Ascending aorta (tissue), 2 donors: Measurements from ENCODE around the gene ARID3C. TPM values are rescaled to one million over a fixed set of nuclear protein-coding genes. Genes with fewer than 3 reads are reported as not detected.
A peak's percentile ranks its signal among the peaks of the same experiment; 100 is the strongest.

ENCODE experiments used
- DNase-seq, 2 donors: peaks; one replicate each; pipeline ENCODE4 v3.0.0-alpha.2; 2019; ENCODE audit warnings: low spot score in 2 of 2
- H3K27ac ChIP-seq, 2 donors: fragments of 200-600 bp; sonication (generic); one replicate each; pipeline ENCODE4 v1.5.1; 2016 to 2017; ENCODE audit warnings: mild to moderate bottlenecking in 1 of 2
- H3K27me3 ChIP-seq: fragments of 200-600 bp; sonication (generic); one replicate; pipeline ENCODE4 v1.5.1; 2017
- H3K36me3 ChIP-seq, 2 donors: fragments of 200-600 bp; sonication (generic); one replicate each; pipeline ENCODE4 v1.5.1; 2016
- H3K4me1 ChIP-seq, 2 donors: fragments of 200-600 bp; sonication (generic); one replicate each; pipeline ENCODE4 v1.5.1; 2016 to 2017; ENCODE audit warnings: mild to moderate bottlenecking in 1 of 2
- H3K4me3 ChIP-seq, 2 donors: fragments of 200-600 bp; sonication (generic); one replicate each; pipeline ENCODE4 v1.5.1; 2016 to 2017; ENCODE audit warnings: mild to moderate bottlenecking in 1 of 2
- H3K9me3 ChIP-seq, 2 donors: fragments of 200-600 bp; sonication (generic); one replicate each; pipeline ENCODE4 v1.5.1; 2016
- CTCF ChIP-seq, 3 experiments: fragments of 200-600 bp in 2 of 3; fragments of 450-650 bp in 1 of 3; sonication (generic) in 2 of 3; IDR thresholded peaks; one replicate each; pipeline ENCODE4 v1.5.1; 2016 to 2019; ENCODE audit warnings: antibody characterized with exemption in 3 of 3, mild to moderate bottlenecking in 1 of 3, moderate library complexity in 1 of 3
- intact Hi-C: fragments of 100-400 bp; cut with DNase I; formaldehyde crosslinking; loops from one replicate; pipeline ENCODE4 v1.15.1; 2023
- total RNA-seq: library from RNA; depleted of rRNA; stranded (reverse); fragments of >200 nt; gene quantifications from one replicate; pipeline ENCODE4 v1.1.0, GENCODE V29; 2016

The ARID3C gene
- total RNA-seq, 1 donor from 2014 or later, result not detected

DNA sequence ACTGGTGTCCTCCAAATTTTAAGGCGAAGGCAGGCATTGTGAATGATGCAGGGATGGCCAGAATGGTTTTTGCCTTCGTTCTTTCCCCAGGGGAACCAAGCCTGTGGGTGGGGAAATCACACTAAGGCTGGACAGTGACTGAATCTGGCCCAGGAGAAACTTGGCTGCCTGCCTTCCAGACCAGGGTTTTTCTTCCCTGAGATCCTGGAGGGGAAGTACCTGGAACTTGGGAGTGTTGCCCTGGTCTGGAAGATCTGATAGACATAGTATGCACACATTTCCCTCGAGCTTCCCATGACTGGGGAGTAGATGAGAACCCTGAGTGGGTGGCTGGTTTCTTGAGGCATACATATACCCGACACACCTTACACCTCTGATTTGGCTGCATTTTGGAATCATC, 22.5 kb upstream of the ARID3C start:
- H3K27ac ChIP-seq, result peak overlapping the region; percentile 89 to 96
- intact Hi-C loops, result loop anchor here (5.0 to 10.0 kb wide), 2 partner anchors 341 to 423 kb away; partner anchors contain the start of genes FANCG and VCP
- no peak for TF ChIP-seq CTCF (IDR thresholded peaks at IDR 0.05)
- peaks cover 35 to 65% of the 10 kb centered on the region in 2 donors for H3K4me1 ChIP-seq
- DNase-seq, result no peak
- H3K4me3 ChIP-seq, result peak overlapping the region; percentile 42 to 65
- H3K9me3 ChIP-seq, result no peaks in the 10 kb centered on the region
- H3K27me3 ChIP-seq, result no peaks in the 10 kb centered on the region
- peaks cover 17 to 21% of the 10 kb centered on the region in 2 donors for H3K36me3 ChIP-seq

DNA sequence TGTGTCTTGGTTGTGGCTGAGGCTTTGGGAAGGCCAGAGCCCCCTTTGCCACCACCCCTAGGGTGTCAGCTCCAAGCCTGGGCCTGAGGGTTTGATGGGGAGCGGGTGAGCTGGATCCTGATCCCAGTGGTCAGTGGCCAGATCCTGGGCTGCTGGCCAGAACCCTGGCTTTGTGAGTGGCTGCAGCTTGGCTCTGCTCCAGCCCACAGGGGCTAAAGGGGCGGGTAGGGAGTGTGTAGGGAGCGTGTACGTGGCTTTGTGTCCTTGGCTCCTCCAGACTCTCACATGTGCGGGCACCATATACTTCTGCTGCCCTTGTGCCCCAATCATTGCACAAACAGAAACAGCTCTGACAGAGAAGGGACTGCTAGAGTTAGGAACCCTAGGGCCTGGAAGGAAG, 21.9 kb upstream of the ARID3C start:
- Histone ChIP-seq H3K27ac (peak overlapping the region; percentile 89 to 96), H3K36me3 (peaks cover 17 to 21% of the 10 kb centered on the region in 2 donors), H3K4me1 (peaks cover 39 to 69% of the 10 kb centered on the region in 2 donors), H3K27me3 (no peaks in the 10 kb centered on the region), H3K9me3 (no peaks in the 10 kb centered on the region), H3K4me3 (no peak overlapping the region)
- intact Hi-C loops, result loop anchor here (5.0 to 10.0 kb wide), 2 partner anchors 341 to 424 kb away; partner anchors contain the start of genes FANCG and VCP
- TF ChIP-seq CTCF (IDR thresholded peaks at IDR 0.05), result no peak
- no peak for DNase-seq

DNA sequence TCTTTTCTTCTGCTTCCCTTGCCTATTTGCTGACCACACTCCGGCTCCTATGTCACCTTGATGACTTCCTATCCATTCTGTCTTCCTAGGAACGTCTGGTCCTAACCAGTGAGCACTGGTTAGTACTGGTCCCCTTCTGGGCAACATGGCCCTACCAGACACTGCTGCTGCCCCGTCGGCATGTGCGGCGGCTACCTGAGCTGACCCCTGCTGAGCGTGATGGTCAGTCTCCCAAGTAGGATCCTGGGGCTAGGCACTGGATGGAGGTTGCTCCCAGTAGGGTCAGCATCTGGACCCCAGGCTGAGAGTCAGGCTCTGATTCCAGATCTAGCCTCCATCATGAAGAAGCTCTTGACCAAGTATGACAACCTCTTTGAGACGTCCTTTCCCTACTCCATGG, 19.8 kb upstream of the ARID3C start:
- TF ChIP-seq CTCF (IDR thresholded peaks at IDR 0.05), result no peak
- DNase-seq, result no peak
- Histone ChIP-seq H3K4me1 (peaks cover 30 to 47% of the 10 kb centered on the region in 2 donors), H3K27ac (peak overlapping the region in 1 of 2 donors; percentile 83), H3K9me3 (no peaks in the 10 kb centered on the region), H3K4me3 (no peak overlapping the region), H3K36me3 (peaks cover 17 to 21% of the 10 kb centered on the region in 2 donors), H3K27me3 (no peaks in the 10 kb centered on the region)
- intact Hi-C loops, result loop anchor here (5.0 kb wide), 1 partner anchor 514 kb away; the partner anchor contains the start of gene UNC13B

DNA sequence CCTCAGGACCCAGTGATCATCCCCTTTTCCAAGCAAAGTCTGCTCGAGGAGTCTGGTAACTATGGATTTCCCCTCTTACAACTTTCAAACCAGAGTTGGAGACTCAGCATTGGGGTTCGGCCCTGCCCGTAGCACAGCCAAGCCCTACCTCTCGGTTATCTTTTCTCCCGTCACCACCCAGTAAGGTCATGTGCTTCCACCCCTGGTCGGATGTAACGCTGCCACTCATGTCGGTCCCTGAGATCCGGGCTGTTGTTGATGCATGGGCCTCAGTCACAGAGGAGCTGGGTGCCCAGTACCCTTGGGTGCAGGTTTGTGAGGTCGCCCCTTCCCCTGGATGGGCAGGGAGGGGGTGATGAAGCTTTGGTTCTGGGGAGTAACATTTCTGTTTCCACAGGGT, 18.8 kb upstream of the ARID3C start:
- H3K36me3 ChIP-seq, result peaks cover 17 to 21% of the 10 kb centered on the region in 2 donors
- peaks cover 20 to 37% of the 10 kb centered on the region in 2 donors for H3K4me1 ChIP-seq
- intact Hi-C loops, result loop anchor here (2.0 to 5.0 kb wide), 3 partner anchors 17 to 515 kb away; partner anchors contain the start of genes DCTN3 and UNC13B
- peak overlapping the region; percentile 69 to 80 for H3K4me3 ChIP-seq
- peak overlapping the region; percentile 80 to 83 for H3K27ac ChIP-seq
- no peak for DNase-seq
- H3K27me3 ChIP-seq, result no peaks in the 10 kb centered on the region
- H3K9me3 ChIP-seq, result no peaks in the 10 kb centered on the region
- no peak for TF ChIP-seq CTCF (IDR thresholded peaks at IDR 0.05)

DNA sequence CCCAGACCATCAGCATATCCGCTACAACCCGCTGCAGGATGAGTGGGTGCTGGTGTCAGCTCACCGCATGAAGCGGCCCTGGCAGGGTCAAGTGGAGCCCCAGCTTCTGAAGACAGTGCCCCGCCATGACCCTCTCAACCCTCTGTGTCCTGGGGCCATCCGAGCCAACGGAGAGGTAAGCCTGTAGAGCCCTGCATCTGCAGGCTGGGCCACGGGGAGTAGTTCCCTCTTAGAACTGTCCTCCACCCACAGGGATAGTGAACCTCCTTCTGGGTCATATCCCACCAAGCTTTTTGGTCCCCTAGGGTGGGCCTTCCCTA, 18.2 kb upstream of the ARID3C start:
- DNase-seq, result no peak

More for the DNA sequence above, 18.2 kb upstream of the ARID3C start:
- intact Hi-C loops, result loop anchor here (2.0 to 5.0 kb wide), 3 partner anchors 18 to 515 kb away; partner anchors contain the start of genes DCTN3 and UNC13B
- Histone ChIP-seq H3K4me3 (peak overlapping the region; percentile 69 to 80), H3K27ac (peak overlapping the region; percentile 80 to 83), H3K27me3 (no peaks in the 10 kb centered on the region), H3K4me1 (peaks cover 17 to 32% of the 10 kb centered on the region in 2 donors), H3K9me3 (no peaks in the 10 kb centered on the region), H3K36me3 (peaks cover 17 to 21% of the 10 kb centered on the region in 2 donors)
- no peak for TF ChIP-seq CTCF (IDR thresholded peaks at IDR 0.05)
